A673 (cell line): Measurements from ENCODE around the gene GLUL. TPM values are rescaled to one million over a fixed set of nuclear protein-coding genes. Genes with fewer than 3 reads are reported as not detected.

Source experiments
- BruUV-seq: library from RNA; stranded (reverse); fragments of 400-500 nt; replicated peaks from 2 replicates; lab custom pipeline; 2021; lab: Mats Ljungman, UMichigan
- CTCF ChIA-PET: fragments of 300-600 bp; sonication (Branson Sonifier 250); formaldehyde crosslinking; loops from one replicate; lab custom pipeline; 2022; ENCODE audit warnings: antibody characterized with exemption; lab: Charles Lee
- POLR2A ChIA-PET: fragments of 300-600 bp; sonication (Branson Sonifier 250); formaldehyde crosslinking; loops from one replicate; lab custom pipeline; 2022; ENCODE audit warnings: antibody characterized with exemption; ENCODE audit not compliant: low non-redundant PET; lab: Charles Lee
- DNase-seq: peaks from one replicate; pipeline ENCODE4 v3.0.0-alpha.2; 2015; ENCODE audit warnings: low spot score
- H3K27ac ChIP-seq: fragments of 200-600 bp; sonication (generic); 2 replicates; pipeline ENCODE4 v1.5.1; 2016; ENCODE audit warnings: mixed run types, low read depth, mild to moderate bottlenecking, mixed read lengths, antibody characterized with exemption, low read length; ENCODE audit not compliant: poor library complexity, severe bottlenecking
- H3K27me3 ChIP-seq: fragments of 200-600 bp; sonication (generic); replicated peaks from 2 replicates; pipeline ENCODE4 v1.6.1; 2017; ENCODE audit warnings: mixed run types, low read depth, mild to moderate bottlenecking, mixed read lengths, antibody characterized with exemption, low read length; ENCODE audit not compliant: insufficient read depth, poor library complexity
- H3K36me3 ChIP-seq: fragments of 200-600 bp; sonication (generic); 2 replicates; pipeline ENCODE4 v1.6.1; 2016; ENCODE audit warnings: mixed run types, mild to moderate bottlenecking, mixed read lengths, antibody characterized with exemption, low read length; ENCODE audit not compliant: insufficient read depth, poor library complexity, severe bottlenecking
- H3K4me1 ChIP-seq: fragments of 200-600 bp; sonication (generic); 2 replicates; pipeline ENCODE4 v1.6.1; 2017; ENCODE audit warnings: mixed run types, mild to moderate bottlenecking, mixed read lengths, antibody characterized with exemption, low read length; ENCODE audit not compliant: insufficient read depth, poor library complexity, severe bottlenecking
- H3K4me3 ChIP-seq: fragments of 200-600 bp; sonication (generic); 2 replicates; pipeline ENCODE4 v1.5.1; 2016; ENCODE audit warnings: low read depth, mixed run types, mild to moderate bottlenecking, mixed read lengths, low read length; ENCODE audit not compliant: poor library complexity, severe bottlenecking
- H3K9me3 ChIP-seq: fragments of 200-600 bp; sonication (generic); 2 replicates; pipeline ENCODE4 v1.6.1; 2016; ENCODE audit warnings: mixed run types, low read depth, mild to moderate bottlenecking, mixed read lengths, antibody characterized with exemption, low read length; ENCODE audit not compliant: poor library complexity, severe bottlenecking
- CTCF ChIP-seq: fragments of 300-800, 200-600 bp; sonication (generic); conservative IDR thresholded peaks from 2 replicates; pipeline ENCODE4 v1.5.1; 2017; ENCODE audit warnings: low read depth, mild to moderate bottlenecking, antibody characterized with exemption, low read length, moderate library complexity, mixed read lengths
- EZH2 ChIP-seq: fragments of 200-600 bp; sonication (generic); IDR thresholded peaks from 2 replicates; pipeline ENCODE4 v1.6.1; 2017; ENCODE audit warnings: borderline replicate concordance, low read depth, mild to moderate bottlenecking, mixed read lengths, antibody characterized with exemption, low read length; ENCODE audit not compliant: poor library complexity, severe bottlenecking
- intact Hi-C: fragments of 100-400 bp; cut with micrococcal nuclease; formaldehyde crosslinking; loops from one replicate; pipeline ENCODE4 v1.10.0; 2022; ENCODE audit not compliant: unreplicated experiment
- total RNA-seq: library from RNA; stranded (reverse); gene quantifications from 2 replicates; pipeline ENCODE4 v1.2.3, GENCODE V29; 2021

GLUL gene
- total RNA-seq, 1 experiment from 2014 or later: 260 TPM

GRCh38 chr1:182385885-182386853 lies 5.4 kb downstream of the GLUL start:
- intact Hi-C loops: no loop called here
- ChIA-PET POLR2A (no interaction called here), CTCF (no interaction called here)
- no peaks in the 10 kb centered on the region for H3K4me1 ChIP-seq
- H3K9me3 ChIP-seq: no peaks in the 10 kb centered on the region
- H3K27me3 ChIP-seq: no peaks in the 10 kb centered on the region
- TF ChIP-seq CTCF (no peak), EZH2 (no peak)
- no peak overlapping the region for H3K4me3 ChIP-seq
- BruUV-seq: no TSS peak
- no peak for DNase-seq
- peaks cover 77% of the 10 kb centered on the region for H3K36me3 ChIP-seq
- no peak overlapping the region for H3K27ac ChIP-seq

- Histone ChIP-seq H3K27me3 (no peaks in the 10 kb centered on the region), H3K4me3 (no peak overlapping the region), H3K4me1 (no peaks in the 10 kb centered on the region), H3K36me3 (peaks cover 77% of the 10 kb centered on the region), H3K9me3 (no peaks in the 10 kb centered on the region), H3K27ac (no peak overlapping the region)
- DNase-seq: no peak
- ChIA-PET POLR2A (no interaction called here), CTCF (no interaction called here)
- BruUV-seq: no TSS peak
- TF ChIP-seq EZH2 (no peak), CTCF (no peak)
- intact Hi-C loops: no loop called here
Measured at GRCh38 chr1:182384387-182384960, 7.1 kb downstream of the GLUL start.

GRCh38 chr1:182383934-182384333 lies 7.7 kb downstream of the GLUL start:
- no TSS peak for BruUV-seq
- TF ChIP-seq EZH2: no peak
- no peak for TF ChIP-seq CTCF

More at GRCh38 chr1:182383934-182384333, 7.7 kb downstream of the GLUL start:
- Histone ChIP-seq H3K4me1 (no peaks in the 10 kb centered on the region), H3K36me3 (peaks cover 72% of the 10 kb centered on the region), H3K27me3 (no peaks in the 10 kb centered on the region), H3K4me3 (no peak overlapping the region), H3K9me3 (no peaks in the 10 kb centered on the region), H3K27ac (no peak overlapping the region)
- POLR2A ChIA-PET: interaction anchor here (0.6 kb wide), 1 partner anchor 8 kb away, joined by 11 read pairs; the partner anchor contains the start of gene GLUL
- no peak for DNase-seq
- intact Hi-C loops: no loop called here
- CTCF ChIA-PET: no interaction called here
